Lower leg skin (tissue), 3 donors: ENCODE measurements around the gene S100A14.

Source experiments
- CTCF ChIP-seq, 3 donors: fragments of 450-650 bp; IDR thresholded peaks; one replicate each; pipeline ENCODE4 v1.5.1; 2016; ENCODE audit warnings: antibody characterized with exemption in 3 of 3, mild to moderate bottlenecking in 3 of 3, moderate library complexity in 2 of 3
- POLR2A ChIP-seq, 2 donors: fragments of 450-650 bp; IDR thresholded peaks; one replicate each; pipeline ENCODE4 v1.6.1; 2016 to 2017; ENCODE audit warnings: antibody characterized with exemption in 2 of 2, mild to moderate bottlenecking in 1 of 2, moderate library complexity in 1 of 2

GRCh38 chr1:153583976-153584375 lies 32.1 kb downstream of the S100A14 start:
- TF ChIP-seq CTCF (IDR thresholded peaks at IDR 0.05) (no peak), POLR2A (IDR thresholded peaks at IDR 0.05) (no peak)
